Neuronal stem cell (in vitro differentiated cells): ENCODE results near the gene FAM20A.

Experiments used
- DNase-seq: peaks from one replicate; pipeline ENCODE4 v3.0.0-alpha.2; 2013; ENCODE audit warnings: low spot score
- H2AFZ ChIP-seq: one replicate; pipeline ENCODE4 v1.6.1; 2013; ENCODE audit warnings: mild to moderate bottlenecking, low read length, inconsistent platforms
- H2AK5ac ChIP-seq: 2 replicates; pipeline ENCODE4 v1.6.1; 2013; ENCODE audit warnings: low read depth, mild to moderate bottlenecking, inconsistent platforms, low read length, moderate library complexity, mixed read lengths
- H2BK120ac ChIP-seq: 2 replicates; pipeline ENCODE4 v1.6.1; 2013; ENCODE audit warnings: low read depth, mild to moderate bottlenecking, inconsistent platforms, low read length, moderate library complexity, mixed read lengths
- H2BK12ac ChIP-seq: one replicate; pipeline ENCODE4 v1.6.1; 2013; ENCODE audit warnings: low read length, inconsistent platforms
- H2BK15ac ChIP-seq: 2 replicates; pipeline ENCODE4 v1.6.1; 2013; ENCODE audit warnings: mild to moderate bottlenecking, low read length, inconsistent platforms, mixed read lengths
- H2BK5ac ChIP-seq: one replicate; pipeline ENCODE4 v1.6.1; 2013; ENCODE audit warnings: inconsistent platforms, mild to moderate bottlenecking, low read length, moderate library complexity
- H3K14ac ChIP-seq: one replicate; pipeline ENCODE4 v1.6.1; 2013; ENCODE audit warnings: low read length, inconsistent platforms
- H3K18ac ChIP-seq: 2 replicates; pipeline ENCODE4 v1.6.1; 2013; ENCODE audit warnings: low read length, inconsistent platforms
- H3K23ac ChIP-seq: 2 replicates; pipeline ENCODE4 v1.6.1; 2013; ENCODE audit warnings: low read depth, mild to moderate bottlenecking, mixed read lengths, low read length, inconsistent platforms; ENCODE audit not compliant: poor library complexity
- H3K27ac ChIP-seq: replicated peaks from 3 replicates; pipeline ENCODE4 v1.5.1; 2013; ENCODE audit warnings: low read length, inconsistent platforms
- H3K27me3 ChIP-seq, 3 experiments: 2 replicates each; pipeline ENCODE4 v1.6.1; 2013; ENCODE audit warnings: low read length in 3 of 3, mild to moderate bottlenecking in 2 of 3, inconsistent platforms in 1 of 3, low read depth in 1 of 3, mixed read lengths in 1 of 3, moderate library complexity in 1 of 3; ENCODE audit not compliant: control insufficient read depth in 3 of 3, insufficient read depth in 3 of 3
- H3K36me3 ChIP-seq, 2 donors: replicated peaks in 1 of 2; 2 replicates each; pipeline ENCODE4 v1.6.1; 2013; ENCODE audit warnings: low read length in 2 of 2; ENCODE audit not compliant: control insufficient read depth in 2 of 2, insufficient read depth in 2 of 2
- H3K4ac ChIP-seq: 2 replicates; pipeline ENCODE4 v1.6.1; 2013; ENCODE audit warnings: inconsistent platforms, mild to moderate bottlenecking, low read length, moderate library complexity
- H3K4me1 ChIP-seq, 2 donors: 1 replicate in 1 of 2; 2 replicates in 1 of 2; pipeline ENCODE4 v1.6.1; 2013; ENCODE audit warnings: low read length in 2 of 2, low read depth in 1 of 2; ENCODE audit not compliant: control insufficient read depth in 2 of 2, insufficient read depth in 1 of 2
- H3K4me2 ChIP-seq: one replicate; pipeline ENCODE4 v1.6.1; 2013; ENCODE audit warnings: mild to moderate bottlenecking, low read length, inconsistent platforms; ENCODE audit not compliant: insufficient read depth, poor library complexity, severe bottlenecking
- H3K4me3 ChIP-seq, 2 donors: 2 replicates each; pipeline ENCODE4 v1.5.1; 2013; ENCODE audit warnings: low read length in 2 of 2, mild to moderate bottlenecking in 2 of 2, inconsistent platforms in 1 of 2, moderate library complexity in 1 of 2
- H3K79me1 ChIP-seq: one replicate; pipeline ENCODE4 v1.6.1; 2013; ENCODE audit warnings: low read depth, mild to moderate bottlenecking, inconsistent platforms, low read length, moderate library complexity
- H3K9ac ChIP-seq: one replicate; pipeline ENCODE4 v1.6.1; 2013; ENCODE audit warnings: mild to moderate bottlenecking, low read depth, low read length, inconsistent platforms; ENCODE audit not compliant: poor library complexity
- H3K9me3 ChIP-seq, 2 donors: replicated peaks in 1 of 2; 2 replicates each; pipeline versions ENCODE3 to v1.6.1; 2013; ENCODE audit warnings: low read length in 2 of 2, mild to moderate bottlenecking in 2 of 2, inconsistent platforms in 1 of 2, low read depth in 1 of 2, mixed read lengths in 1 of 2, moderate library complexity in 1 of 2; ENCODE audit not compliant: control insufficient read depth in 2 of 2, insufficient read depth in 1 of 2
- H4K8ac ChIP-seq: one replicate; pipeline ENCODE4 v1.6.1; 2013; ENCODE audit warnings: low read depth, mild to moderate bottlenecking, inconsistent platforms, low read length, moderate library complexity
- H4K91ac ChIP-seq: one replicate; pipeline ENCODE4 v1.6.1; 2013; ENCODE audit warnings: low read length, low read depth, mild to moderate bottlenecking, inconsistent platforms; ENCODE audit not compliant: poor library complexity
- WGBS, 2 donors: extraction: QIAGEN DNeasy Blood & Tissue Kit; methylation state at CpG; one replicate each; pipeline ENCODE4 v1.1.7; 2013; ENCODE audit warnings: missing lambda C conversion rate in 2 of 2, mixed read lengths in 1 of 2; ENCODE audit not compliant: insufficient read length in 2 of 2, insufficient replicate concordance in 1 of 2; ENCODE audit errors: extremely low coverage in 2 of 2; 5-methylcytosine and 5-hydroxymethylcytosine counted together

FAM20A gene

GRCh38 chr17:68569346-68569745 lies 31.8 kb downstream of the FAM20A start:
- H2BK5ac ChIP-seq = no peak overlapping the region
- no peak overlapping the region for H3K4me2 ChIP-seq
- no peak for DNase-seq

GRCh38 chr17:68568581-68568980 lies 32.6 kb downstream of the FAM20A start:
- Histone ChIP-seq H2BK15ac (no peak overlapping the region), H3K23ac (no peak overlapping the region), H3K4me1 (no peaks in the 10 kb centered on the region), H2BK120ac (no peak overlapping the region), H2BK12ac (no peak overlapping the region), H3K14ac (no peak overlapping the region), H2BK5ac (no peak overlapping the region), H3K4me3 (no peak overlapping the region), H3K4ac (no peak overlapping the region), H3K36me3 (no peaks in the 10 kb centered on the region), H3K9ac (no peak overlapping the region), H4K8ac (no peak overlapping the region), H3K4me2 (no peak overlapping the region), H3K9me3 (no peaks in the 10 kb centered on the region), H3K79me1 (no peaks in the 10 kb centered on the region), H4K91ac (no peak overlapping the region), H2AK5ac (no peak overlapping the region), H3K27me3 (peaks cover 0 to 27% (median 0%) of the 10 kb centered on the region in 3 experiments), H3K27ac (no peak overlapping the region), H2AFZ (no peak overlapping the region), H3K18ac (no peak overlapping the region)
- WGBS, 2 donors = no CpG with 5 or more reads among the region's 2 CpGs
- no peak for DNase-seq

More at GRCh38 chr17:68569346-68569745, 31.8 kb downstream of the FAM20A start:
- Histone ChIP-seq H3K27ac (no peak overlapping the region), H3K4me1 (no peaks in the 10 kb centered on the region), H2BK120ac (no peak overlapping the region), H2BK12ac (no peak overlapping the region), H3K4me3 (no peak overlapping the region), H3K9me3 (no peaks in the 10 kb centered on the region), H2AK5ac (no peak overlapping the region), H2AFZ (no peak overlapping the region), H3K18ac (no peak overlapping the region), H2BK15ac (no peak overlapping the region), H3K79me1 (no peaks in the 10 kb centered on the region), H3K23ac (no peak overlapping the region), H3K4ac (no peak overlapping the region), H3K14ac (no peak overlapping the region), H4K91ac (no peak overlapping the region), H3K27me3 (peaks cover 0 to 27% (median 0%) of the 10 kb centered on the region in 3 experiments), H3K9ac (no peak overlapping the region), H4K8ac (no peak overlapping the region), H3K36me3 (no peaks in the 10 kb centered on the region)

- Histone ChIP-seq H3K4me1 (no peaks in the 10 kb centered on the region), H3K9me3 (no peaks in the 10 kb centered on the region), H2BK15ac (no peak overlapping the region), H3K4me3 (no peak overlapping the region), H2AFZ (no peak overlapping the region), H3K27me3 (peaks cover 0 to 27% (median 0%) of the 10 kb centered on the region in 3 experiments), H4K8ac (no peak overlapping the region), H3K23ac (no peak overlapping the region), H3K9ac (no peak overlapping the region), H2AK5ac (no peak overlapping the region), H4K91ac (no peak overlapping the region), H3K36me3 (no peaks in the 10 kb centered on the region), H3K18ac (no peak overlapping the region), H2BK120ac (no peak overlapping the region), H3K14ac (no peak overlapping the region), H3K79me1 (no peaks in the 10 kb centered on the region), H2BK12ac (no peak overlapping the region), H2BK5ac (no peak overlapping the region), H3K4me2 (no peak overlapping the region), H3K27ac (no peak overlapping the region), H3K4ac (no peak overlapping the region)
- no CpG with 5 or more reads among the region's 8 CpGs for WGBS, 2 donors
- DNase-seq = no peak
These were observed 33.6 kb downstream of the FAM20A start for GRCh38 chr17:68567581-68567980.

- no peaks in the 10 kb centered on the region for H3K79me1 ChIP-seq
- H3K27me3 ChIP-seq = peaks cover 0 to 27% (median 0%) of the 10 kb centered on the region in 3 experiments
- H2BK120ac ChIP-seq = no peak overlapping the region
- no peak overlapping the region for H4K8ac ChIP-seq
- no peak for DNase-seq
- no peak overlapping the region for H3K18ac ChIP-seq
- no peak overlapping the region for H2BK15ac ChIP-seq
- H3K14ac ChIP-seq = no peak overlapping the region
- H4K91ac ChIP-seq = no peak overlapping the region
- no peaks in the 10 kb centered on the region for H3K9me3 ChIP-seq
- no peaks in the 10 kb centered on the region for H3K36me3 ChIP-seq
- H2BK5ac ChIP-seq = no peak overlapping the region
- no peak overlapping the region for H3K27ac ChIP-seq
- no peak overlapping the region for H3K4me3 ChIP-seq
- no CpG with 5 or more reads among the region's 3 CpGs for whole genome bisulfite sequencing, 2 donors
- no peak overlapping the region for H3K4me2 ChIP-seq
- no peak overlapping the region for H3K23ac ChIP-seq
- no peak overlapping the region for H3K9ac ChIP-seq
- H2AK5ac ChIP-seq = no peak overlapping the region
- no peak overlapping the region for H2AFZ ChIP-seq
- no peaks in the 10 kb centered on the region for H3K4me1 ChIP-seq
- no peak overlapping the region for H3K4ac ChIP-seq
- no peak overlapping the region for H2BK12ac ChIP-seq
These were observed 34.1 kb downstream of the FAM20A start for GRCh38 chr17:68567035-68567434.
